ENCODE results near the gene CAPN14. TPM values are rescaled to one million over a fixed set of nuclear protein-coding genes. Genes with fewer than 3 reads are reported as not detected.

The CAPN14 gene
- total and polyA plus RNA-seq, 7 experiments from 2014 or later: 0.16 to 0.92 (median 0.59) TPM

DNA sequence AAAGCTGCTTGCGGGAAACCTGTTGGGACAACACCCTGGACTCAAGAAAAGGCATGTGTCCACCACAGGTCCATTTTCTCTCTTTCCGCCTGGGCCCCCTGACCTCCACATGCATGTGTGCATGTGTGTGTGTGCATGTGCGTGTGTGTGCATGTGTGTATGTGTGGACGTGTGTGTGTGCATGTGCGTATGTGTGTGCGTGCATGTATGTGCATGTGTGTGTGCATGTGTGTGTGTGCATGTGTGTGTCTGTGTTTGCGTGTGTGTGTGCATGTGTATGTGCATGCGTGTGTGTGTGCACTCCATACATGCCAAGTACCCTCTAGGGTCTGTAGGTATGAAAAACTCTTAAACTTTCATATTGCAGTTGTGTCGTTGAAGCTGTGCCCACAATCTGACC lies 16.3 kb downstream of the CAPN14 start:
- no peaks in the 10 kb centered on the region for H3K36me3 ChIP-seq (ENCODE audit: control insufficient read depth in 2 of 3, insufficient read depth in 3 of 3, low read length in 3 of 3)
- H3K4me3 ChIP-seq (ENCODE audit: low read length): no peak overlapping the region
- no peak overlapping the region for H3K27ac ChIP-seq (ENCODE audit: low read depth, low read length)
- ATAC-seq (no peak), DNase-seq (no peak)
- intact Hi-C loops (cut with micrococcal nuclease): no loop called here
- no peaks in the 10 kb centered on the region for H3K4me1 ChIP-seq (ENCODE audit: control insufficient read depth in 2 of 2, insufficient read depth in 2 of 2, low read length in 2 of 2)
- ChIA-PET CTCF (no interaction called here), POLR2A (no interaction called here)
- H3K9me3 Mint-ChIP-seq: peaks cover 0 to 6% (median 0%) of the 10 kb centered on the region in 11 donors
- peaks cover 0 to 2% (median 0%) of the 10 kb centered on the region in 5 donors for H3K27me3 Mint-ChIP-seq
- H3K4me3 Mint-ChIP-seq: no peak overlapping the region
- no peaks in the 10 kb centered on the region for H3K27me3 ChIP-seq (ENCODE audit: control insufficient read depth in 2 of 2, insufficient read depth in 2 of 2, low read length in 2 of 2)
- H3K4me1 Mint-ChIP-seq: no peaks in the 10 kb centered on the region
- peaks cover 0 to 16% (median 4%) of the 10 kb centered on the region in 5 donors for H3K36me3 Mint-ChIP-seq
- no peak overlapping the region for H3K27ac Mint-ChIP-seq
- H3K9me3 ChIP-seq (ENCODE audit: control insufficient read depth in 2 of 3, low read length in 3 of 3): no peaks in the 10 kb centered on the region

DNA sequence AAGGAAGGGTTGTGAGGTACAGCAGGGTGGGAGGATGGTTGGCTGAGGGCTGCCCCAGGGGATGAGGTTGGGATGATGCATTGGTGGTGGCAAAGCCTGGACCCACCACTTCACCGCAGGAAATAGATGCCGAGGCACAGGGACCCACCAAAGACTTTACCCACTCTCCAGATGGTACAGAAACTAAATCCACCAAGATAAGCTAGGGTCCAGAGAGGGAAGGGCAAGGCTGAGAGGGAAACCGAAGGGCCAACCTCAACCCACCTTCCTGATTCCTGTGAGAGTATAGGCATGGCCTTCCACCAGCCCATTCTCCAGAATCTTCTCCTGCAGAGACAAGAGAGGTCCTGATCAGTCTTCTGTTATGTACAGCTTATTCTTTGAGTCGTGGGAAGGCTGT lies 18.1 kb downstream of the CAPN14 start:
- no peak overlapping the region for H3K4me3 ChIP-seq (ENCODE audit: low read length)
- H3K4me1 ChIP-seq (ENCODE audit: control insufficient read depth in 2 of 2, insufficient read depth in 2 of 2, low read length in 2 of 2): no peaks in the 10 kb centered on the region
- no peak overlapping the region for H3K27ac ChIP-seq (ENCODE audit: low read depth, low read length)
- H3K27me3 Mint-ChIP-seq: peaks cover 0 to 2% (median 0%) of the 10 kb centered on the region in 5 donors
- ATAC-seq (no peak), DNase-seq (no peak)
- H3K27ac Mint-ChIP-seq: no peak overlapping the region
- CTCF ChIA-PET: no interaction called here
- POLR2A ChIA-PET: no interaction called here
- H3K4me3 Mint-ChIP-seq: no peak overlapping the region
- H3K36me3 Mint-ChIP-seq: peaks cover 0 to 18% (median 5%) of the 10 kb centered on the region in 5 donors
- H3K36me3 ChIP-seq (ENCODE audit: control insufficient read depth in 2 of 3, insufficient read depth in 3 of 3, low read length in 3 of 3): no peaks in the 10 kb centered on the region
- no peaks in the 10 kb centered on the region for H3K9me3 ChIP-seq (ENCODE audit: control insufficient read depth in 2 of 3, low read length in 3 of 3)
- no peaks in the 10 kb centered on the region for H3K4me1 Mint-ChIP-seq
- intact Hi-C loops (cut with micrococcal nuclease): no loop called here
- no peaks in the 10 kb centered on the region for H3K27me3 ChIP-seq (ENCODE audit: control insufficient read depth in 2 of 2, insufficient read depth in 2 of 2, low read length in 2 of 2)
- peaks cover 0 to 6% (median 0%) of the 10 kb centered on the region in 11 donors for H3K9me3 Mint-ChIP-seq

DNA sequence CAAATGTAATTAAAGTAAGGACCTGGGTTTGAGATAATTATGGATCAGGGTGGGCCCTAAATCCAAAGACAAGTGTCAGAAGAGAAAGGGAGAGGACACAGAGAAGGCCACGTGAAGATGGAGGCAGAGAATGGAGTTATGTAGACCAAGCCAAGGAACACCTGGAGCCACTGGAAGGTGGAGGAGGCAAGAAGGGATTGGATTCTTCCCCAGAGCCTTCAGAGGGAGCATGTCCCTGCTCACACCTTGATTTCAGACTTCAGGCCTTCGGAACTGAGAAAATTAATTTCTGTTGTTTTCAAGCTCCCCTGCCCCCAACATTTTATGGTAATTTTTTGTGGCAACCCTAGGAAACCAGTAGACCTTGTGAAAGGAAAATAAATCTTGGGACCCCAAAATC lies 19.6 kb downstream of the CAPN14 start:
- no peak for ATAC-seq
- CTCF ChIA-PET: no interaction called here
- no peak for DNase-seq
- Mint-ChIP-seq H3K36me3 (peaks cover 0 to 17% (median 5%) of the 10 kb centered on the region in 5 donors), H3K4me3 (no peak overlapping the region), H3K27ac (no peak overlapping the region), H3K27me3 (peaks cover 0 to 2% (median 0%) of the 10 kb centered on the region in 5 donors), H3K9me3 (peaks cover 0 to 6% (median 0%) of the 10 kb centered on the region in 11 donors), H3K4me1 (no peaks in the 10 kb centered on the region)
- no peaks in the 10 kb centered on the region for H3K9me3 ChIP-seq (ENCODE audit: control insufficient read depth in 2 of 3, low read length in 3 of 3)
- no peaks in the 10 kb centered on the region for H3K36me3 ChIP-seq (ENCODE audit: control insufficient read depth in 2 of 3, insufficient read depth in 3 of 3, low read length in 3 of 3)
- intact Hi-C loops (cut with micrococcal nuclease): no loop called here
- H3K27ac ChIP-seq (ENCODE audit: low read depth, low read length): no peak overlapping the region
- H3K4me3 ChIP-seq (ENCODE audit: low read length): no peak overlapping the region
- no peaks in the 10 kb centered on the region for H3K4me1 ChIP-seq (ENCODE audit: control insufficient read depth in 2 of 2, insufficient read depth in 2 of 2, low read length in 2 of 2)
- no peaks in the 10 kb centered on the region for H3K27me3 ChIP-seq (ENCODE audit: control insufficient read depth in 2 of 2, insufficient read depth in 2 of 2, low read length in 2 of 2)
- POLR2A ChIA-PET: no interaction called here

DNA sequence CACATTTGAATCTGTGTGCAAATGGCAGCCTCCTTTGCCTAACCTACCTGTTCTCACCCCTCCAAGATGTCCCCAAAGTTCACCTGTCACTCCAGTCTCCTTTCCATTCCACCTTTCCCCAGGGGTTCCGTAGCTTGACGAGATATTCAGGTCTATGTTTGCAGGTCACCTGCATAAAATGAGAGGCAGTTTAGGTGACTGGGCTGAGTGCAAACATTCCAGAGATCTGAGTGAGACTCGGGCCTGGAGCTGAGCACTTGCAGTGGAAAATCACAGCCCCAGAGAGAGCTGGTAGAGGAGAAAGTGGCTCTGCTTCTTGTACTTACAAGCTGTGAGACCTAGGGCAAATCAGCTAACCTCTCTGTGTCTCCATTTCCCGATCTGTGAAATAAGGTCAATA lies 20.1 kb downstream of the CAPN14 start:
- H3K36me3 Mint-ChIP-seq: peaks cover 0 to 14% (median 5%) of the 10 kb centered on the region in 5 donors
- no peak overlapping the region for H3K4me3 Mint-ChIP-seq
- no peaks in the 10 kb centered on the region for H3K4me1 Mint-ChIP-seq
- Histone ChIP-seq H3K4me1 (ENCODE audit: control insufficient read depth in 2 of 2, insufficient read depth in 2 of 2, low read length in 2 of 2) (no peaks in the 10 kb centered on the region), H3K36me3 (ENCODE audit: control insufficient read depth in 2 of 3, insufficient read depth in 3 of 3, low read length in 3 of 3) (no peaks in the 10 kb centered on the region), H3K4me3 (ENCODE audit: low read length) (no peak overlapping the region), H3K9me3 (ENCODE audit: control insufficient read depth in 2 of 3, low read length in 3 of 3) (no peaks in the 10 kb centered on the region), H3K27me3 (ENCODE audit: control insufficient read depth in 2 of 2, insufficient read depth in 2 of 2, low read length in 2 of 2) (no peaks in the 10 kb centered on the region), H3K27ac (ENCODE audit: low read depth, low read length) (no peak overlapping the region)
- ChIA-PET CTCF (no interaction called here), POLR2A (no interaction called here)
- intact Hi-C loops (cut with micrococcal nuclease): no loop called here
- peaks cover 0 to 6% (median 0%) of the 10 kb centered on the region in 11 donors for H3K9me3 Mint-ChIP-seq
- ATAC-seq (no peak), DNase-seq (no peak)
- peaks cover 0 to 2% (median 0%) of the 10 kb centered on the region in 5 donors for H3K27me3 Mint-ChIP-seq
- H3K27ac Mint-ChIP-seq: no peak overlapping the region

DNA sequence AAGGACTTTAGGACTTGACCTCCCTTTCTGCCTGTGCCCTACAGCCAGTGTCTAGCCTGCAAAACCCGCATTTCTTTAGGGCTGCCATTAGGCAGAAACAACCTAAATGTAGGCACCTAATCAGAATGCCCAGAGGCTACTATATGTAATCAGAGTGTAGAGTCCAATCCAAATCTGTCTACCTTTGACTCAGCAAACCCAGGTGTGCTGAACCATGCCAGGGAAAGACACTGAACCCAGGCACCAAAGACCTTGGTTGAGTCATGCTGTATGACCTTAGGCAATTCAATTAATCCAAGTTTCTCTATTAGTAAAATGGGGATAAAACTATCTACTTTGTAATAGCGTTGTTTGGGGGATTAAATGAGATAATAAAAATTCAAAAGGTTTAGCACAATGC lies 20.7 kb downstream of the CAPN14 start:
- Mint-ChIP-seq H3K4me1 (no peaks in the 10 kb centered on the region), H3K36me3 (peaks cover 0 to 14% (median 5%) of the 10 kb centered on the region in 5 donors), H3K27ac (no peak overlapping the region), H3K4me3 (no peak overlapping the region), H3K9me3 (peaks cover 0 to 6% (median 0%) of the 10 kb centered on the region in 11 donors), H3K27me3 (peaks cover 0 to 2% (median 0%) of the 10 kb centered on the region in 5 donors)
- ChIA-PET POLR2A (no interaction called here), CTCF (no interaction called here)
- Histone ChIP-seq H3K27ac (ENCODE audit: low read depth, low read length) (no peak overlapping the region), H3K4me1 (ENCODE audit: control insufficient read depth in 2 of 2, insufficient read depth in 2 of 2, low read length in 2 of 2) (no peaks in the 10 kb centered on the region), H3K4me3 (ENCODE audit: low read length) (no peak overlapping the region), H3K9me3 (ENCODE audit: control insufficient read depth in 2 of 3, low read length in 3 of 3) (no peaks in the 10 kb centered on the region), H3K36me3 (ENCODE audit: control insufficient read depth in 2 of 3, insufficient read depth in 3 of 3, low read length in 3 of 3) (no peaks in the 10 kb centered on the region), H3K27me3 (ENCODE audit: control insufficient read depth in 2 of 2, insufficient read depth in 2 of 2, low read length in 2 of 2) (no peaks in the 10 kb centered on the region)
- DNase-seq: no peak
- ATAC-seq: no peak
- intact Hi-C loops (cut with micrococcal nuclease): no loop called here

DNA sequence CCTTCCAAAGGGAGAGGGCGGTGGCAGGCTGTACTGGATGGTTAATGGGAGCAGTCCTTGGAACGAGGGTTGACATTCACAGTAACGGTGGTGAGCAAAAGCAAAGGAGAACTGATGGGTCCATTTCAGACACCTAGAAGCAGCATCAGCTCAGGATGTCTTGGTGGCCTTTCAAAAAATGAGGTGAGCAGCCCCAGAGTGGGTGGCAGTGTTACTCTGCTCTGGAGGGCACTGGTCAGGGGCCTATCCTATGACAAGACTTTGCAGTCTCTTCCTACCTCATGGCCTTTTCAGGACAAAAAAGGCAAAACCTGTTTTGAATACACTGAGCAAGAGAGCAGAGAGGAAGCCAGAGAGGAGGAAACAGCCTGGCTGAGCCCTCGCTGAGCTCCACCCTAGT lies 23.5 kb downstream of the CAPN14 start:
- Mint-ChIP-seq H3K36me3 (peaks cover 0 to 11% (median 2%) of the 10 kb centered on the region in 5 donors), H3K27ac (no peak overlapping the region), H3K9me3 (peaks cover 0 to 2% (median 0%) of the 10 kb centered on the region in 11 donors), H3K4me1 (no peaks in the 10 kb centered on the region), H3K4me3 (no peak overlapping the region), H3K27me3 (peaks cover 0 to 2% (median 0%) of the 10 kb centered on the region in 5 donors)
- Histone ChIP-seq H3K4me3 (ENCODE audit: low read length) (no peak overlapping the region), H3K27ac (ENCODE audit: low read depth, low read length) (no peak overlapping the region), H3K36me3 (ENCODE audit: control insufficient read depth in 2 of 3, insufficient read depth in 3 of 3, low read length in 3 of 3) (no peaks in the 10 kb centered on the region), H3K4me1 (ENCODE audit: control insufficient read depth in 2 of 2, insufficient read depth in 2 of 2, low read length in 2 of 2) (no peaks in the 10 kb centered on the region), H3K27me3 (ENCODE audit: control insufficient read depth in 2 of 2, insufficient read depth in 2 of 2, low read length in 2 of 2) (no peaks in the 10 kb centered on the region), H3K9me3 (ENCODE audit: control insufficient read depth in 2 of 3, low read length in 3 of 3) (no peaks in the 10 kb centered on the region)
- intact Hi-C loops (cut with micrococcal nuclease): no loop called here
- DNase-seq (no peak), ATAC-seq (no peak)
- ChIA-PET CTCF (interaction anchor here (1.0 kb wide), 1 partner anchor 12 kb away, joined by 3 read pairs; no protein-coding TSS in a partner anchor), POLR2A (no interaction called here)

DNA sequence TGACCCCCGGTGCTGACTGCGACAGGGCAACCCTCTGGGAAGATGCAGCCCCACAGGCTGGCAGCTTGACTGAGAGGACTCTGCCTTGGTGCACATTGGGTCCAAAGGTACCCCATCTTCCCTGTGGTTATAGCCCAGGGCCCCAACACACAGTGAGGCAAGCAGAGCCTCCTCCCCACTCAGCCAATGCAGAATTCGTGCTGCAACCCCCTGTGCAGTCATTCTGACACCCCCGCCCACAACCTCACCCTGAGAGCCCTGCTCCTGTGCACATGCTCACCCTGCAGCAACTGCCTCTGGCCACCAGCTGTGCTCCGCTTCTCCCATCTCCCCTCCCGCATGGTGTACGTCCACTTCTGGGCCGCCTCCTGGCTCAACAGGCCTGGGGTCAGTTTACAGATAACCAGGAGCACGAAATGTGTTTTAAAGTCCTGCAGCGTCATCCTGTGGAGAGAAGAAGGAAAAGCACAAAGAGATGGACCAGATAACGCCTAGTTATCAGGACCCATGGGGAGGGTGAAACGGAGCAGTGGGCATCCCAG lies 24.4 kb downstream of the CAPN14 start:
- no peaks in the 10 kb centered on the region for H3K4me1 Mint-ChIP-seq
- ChIA-PET POLR2A (no interaction called here), CTCF (no interaction called here)
- no peak overlapping the region for H3K4me3 Mint-ChIP-seq
- no peaks in the 10 kb centered on the region for H3K9me3 ChIP-seq (ENCODE audit: control insufficient read depth in 2 of 3, low read length in 3 of 3)
- H3K27ac Mint-ChIP-seq: no peak overlapping the region
- H3K4me1 ChIP-seq (ENCODE audit: control insufficient read depth in 2 of 2, insufficient read depth in 2 of 2, low read length in 2 of 2): no peaks in the 10 kb centered on the region
- ATAC-seq (no peak), DNase-seq (no peak)
- no peaks in the 10 kb centered on the region for H3K36me3 ChIP-seq (ENCODE audit: control insufficient read depth in 2 of 3, insufficient read depth in 3 of 3, low read length in 3 of 3)
- intact Hi-C loops (cut with micrococcal nuclease): no loop called here
- no peaks in the 10 kb centered on the region for H3K9me3 Mint-ChIP-seq
- no peaks in the 10 kb centered on the region for H3K27me3 Mint-ChIP-seq
- H3K27me3 ChIP-seq (ENCODE audit: control insufficient read depth in 2 of 2, insufficient read depth in 2 of 2, low read length in 2 of 2): no peaks in the 10 kb centered on the region
- no peak overlapping the region for H3K27ac ChIP-seq (ENCODE audit: low read depth, low read length)
- no peak overlapping the region for H3K4me3 ChIP-seq (ENCODE audit: low read length)
- peaks cover 0 to 8% (median 0%) of the 10 kb centered on the region in 5 donors for H3K36me3 Mint-ChIP-seq

Measured in naive thymus-derived CD4-positive, alpha-beta T cell (primary cell).